IMR-90 (cell line): Measurements from ENCODE around the gene TRABD2A. TPM values are rescaled to one million over a fixed set of nuclear protein-coding genes. Genes with fewer than 3 reads are reported as not detected.

Source experiments
- ATAC-seq: fragments of 200-7000 bp; cut with Tn5 transposase; 2 replicates; pipeline ENCODE4 v1.9.1; 2020; ENCODE audit warnings: low read depth, mild to moderate bottlenecking, moderate library complexity
- BruUV-seq: library from RNA; stranded (reverse); fragments of 400-500 nt; replicated peaks from 2 replicates; lab custom pipeline; 2021; lab: Mats Ljungman, UMichigan
- CTCF ChIA-PET: fragments of 300-600 bp; formaldehyde crosslinking; extraction: SDS; loops from one replicate; lab custom pipeline; 2021; ENCODE audit warnings: antibody characterized with exemption; lab: Yijun Ruan, JAX
- POLR2A ChIA-PET: fragments of 300-600 bp; sonication (Branson Sonifier 250); formaldehyde crosslinking; loops from one replicate; lab custom pipeline; 2022; ENCODE audit warnings: antibody characterized with exemption; ENCODE audit not compliant: unreplicated experiment; lab: Charles Lee
- DNase-seq: peaks from one replicate; pipeline ENCODE4 v3.0.0; 2013
- H2AFZ ChIP-seq: replicated peaks from 2 replicates; pipeline ENCODE3; 2013; ENCODE audit warnings: low read length, mild to moderate bottlenecking; ENCODE audit not compliant: poor library complexity
- H2AK5ac ChIP-seq: 2 replicates; pipeline ENCODE4 v1.6.1; 2013; ENCODE audit warnings: low read depth, low read length, inconsistent platforms
- H2AK9ac ChIP-seq: replicated peaks from 2 replicates; pipeline ENCODE3; 2013; ENCODE audit warnings: mild to moderate bottlenecking, low read depth, low read length, moderate library complexity; ENCODE audit not compliant: poor library complexity
- H2BK120ac ChIP-seq: 2 replicates; pipeline ENCODE4 v1.6.1; 2013; ENCODE audit warnings: low read depth, low read length, inconsistent platforms
- H2BK15ac ChIP-seq: 3 replicates; pipeline ENCODE4 v1.6.1; 2013; ENCODE audit warnings: low read depth, low read length, inconsistent platforms
- H2BK20ac ChIP-seq: 2 replicates; pipeline ENCODE4 v1.6.1; 2013; ENCODE audit warnings: low read depth, mild to moderate bottlenecking, inconsistent platforms, low read length, moderate library complexity
- H2BK5ac ChIP-seq: 2 replicates; pipeline ENCODE4 v1.6.1; 2013; ENCODE audit warnings: mild to moderate bottlenecking, low read depth, low read length, inconsistent platforms; ENCODE audit not compliant: poor library complexity, severe bottlenecking
- H3K14ac ChIP-seq: replicated peaks from 2 replicates; pipeline ENCODE4 v1.6.1; 2013; ENCODE audit warnings: low read depth, low read length, inconsistent platforms
- H3K18ac ChIP-seq: 2 replicates; pipeline ENCODE4 v1.6.1; 2013; ENCODE audit warnings: low read depth, low read length, control low read depth
- H3K23ac ChIP-seq: 2 replicates; pipeline ENCODE4 v1.6.1; 2013; ENCODE audit warnings: low read depth, low read length, inconsistent platforms
- H3K27ac ChIP-seq: 2 replicates; pipeline ENCODE4 v1.5.1; 2013; ENCODE audit warnings: mild to moderate bottlenecking, control low read depth, low read length; ENCODE audit not compliant: insufficient read depth
- H3K27me3 ChIP-seq: 2 replicates; pipeline ENCODE4 v1.6.1; 2013; ENCODE audit warnings: low read length; ENCODE audit not compliant: control insufficient read depth, insufficient read depth
- H3K36me3 ChIP-seq: 2 replicates; pipeline ENCODE4 v1.6.1; 2013; ENCODE audit warnings: low read length, mixed read lengths; ENCODE audit not compliant: control insufficient read depth, insufficient read depth
- H3K4ac ChIP-seq: 2 replicates; pipeline ENCODE4 v1.6.1; 2013; ENCODE audit warnings: low read depth, low read length, inconsistent platforms
- H3K4me1 ChIP-seq: 2 replicates; pipeline ENCODE4 v1.6.1; 2013; ENCODE audit warnings: low read length, mixed read lengths; ENCODE audit not compliant: control insufficient read depth, insufficient read depth
- H3K4me2 ChIP-seq: 2 replicates; pipeline ENCODE4 v1.6.1; 2013; ENCODE audit warnings: low read depth, mild to moderate bottlenecking, control low read depth, low read length, moderate library complexity
- H3K4me3 ChIP-seq: 2 replicates; pipeline ENCODE4 v1.5.1; 2013; ENCODE audit warnings: low read depth, mild to moderate bottlenecking, control low read depth, low read length, moderate library complexity; ENCODE audit not compliant: insufficient read depth
- H3K56ac ChIP-seq: 2 replicates; pipeline ENCODE4 v1.6.1; 2013; ENCODE audit warnings: low read length, inconsistent platforms; ENCODE audit not compliant: insufficient read depth; ENCODE audit errors: extremely low read depth
- H3K79me1 ChIP-seq, 2 experiments: 2 replicates each; pipeline ENCODE4 v1.6.1; 2013; ENCODE audit warnings: low read length in 2 of 2, inconsistent platforms in 1 of 2, low read depth in 1 of 2
- H3K9ac ChIP-seq: 2 replicates; pipeline ENCODE4 v1.6.1; 2013; ENCODE audit warnings: low read depth, low read length, control low read depth
- H3K9me1 ChIP-seq: 2 replicates; pipeline ENCODE4 v1.6.1; 2013; ENCODE audit warnings: low read length, inconsistent platforms; ENCODE audit not compliant: insufficient read depth
- H3K9me3 ChIP-seq: 2 replicates; pipeline ENCODE4 v1.6.1; 2013; ENCODE audit warnings: low read length; ENCODE audit not compliant: control insufficient read depth, insufficient read depth
- H4K20me1 ChIP-seq: 2 replicates; pipeline ENCODE4 v1.6.1; 2013; ENCODE audit warnings: low read length, inconsistent platforms; ENCODE audit not compliant: insufficient read depth
- H4K5ac ChIP-seq: 2 replicates; pipeline ENCODE4 v1.6.1; 2013; ENCODE audit warnings: mild to moderate bottlenecking, low read depth, low read length, control low read depth
- H4K8ac ChIP-seq, 2 experiments: 2 replicates each; pipeline ENCODE4 v1.6.1; 2013; ENCODE audit warnings: low read depth in 2 of 2, low read length in 2 of 2, control low read depth in 1 of 2, inconsistent platforms in 1 of 2
- H4K91ac ChIP-seq: 2 replicates; pipeline ENCODE4 v1.6.1; 2013; ENCODE audit warnings: low read depth, low read length, inconsistent platforms; ENCODE audit not compliant: insufficient read depth
- BHLHE40 ChIP-seq: fragments of 150-350 bp; IDR thresholded peaks from 2 replicates; pipeline ENCODE4 v1.6.1; 2016; ENCODE audit warnings: mild to moderate bottlenecking, low read depth, low read length
- CTCF ChIP-seq: conservative IDR thresholded peaks from 2 replicates; pipeline ENCODE4 v1.5.1; 2012; ENCODE audit warnings: mild to moderate bottlenecking, low read depth, low read length, improper control_type of control experiment
- ELK1 ChIP-seq: fragments of 150-350 bp; IDR thresholded peaks from 2 replicates; pipeline ENCODE4 v1.6.1; 2016; ENCODE audit warnings: low read depth, mild to moderate bottlenecking, low read length, moderate library complexity, borderline replicate concordance
- FOS ChIP-seq: fragments of 150-350 bp; IDR thresholded peaks from 2 replicates; pipeline ENCODE4 v1.6.1; 2016; ENCODE audit warnings: low read depth, low read length
- MAFK ChIP-seq: IDR thresholded peaks from 2 replicates; pipeline ENCODE4 v1.6.1; 2012; ENCODE audit warnings: low read depth, low read length, improper control_type of control experiment
- MXI1 ChIP-seq: IDR thresholded peaks from 2 replicates; pipeline ENCODE4 v1.6.1; 2012; ENCODE audit warnings: low read depth, mild to moderate bottlenecking, low read length, moderate library complexity, borderline replicate concordance
- WGBS, 2 experiments: methylation state at CpG; one replicate each; pipeline versions ENCODE4 v1.1.5 to v1.1.7; 2013; ENCODE audit warnings: missing lambda C conversion rate in 2 of 2; ENCODE audit not compliant: insufficient read length in 1 of 2; ENCODE audit errors: extremely low coverage in 2 of 2; 5-methylcytosine and 5-hydroxymethylcytosine counted together
- dilution Hi-C: fragments of 300-500 bp; cut with HindIII; formaldehyde crosslinking; loops from one replicate; pipeline ENCODE4 v1.14.3; 2018; ENCODE audit warnings: low sequenced_read_pairs; ENCODE audit not compliant: unreplicated experiment
- in situ Hi-C: fragments of 300-500 bp; cut with MboI; formaldehyde crosslinking; loops from 3 replicates; pipeline ENCODE4 v1.14.3; 2019; ENCODE audit warnings: low sequenced_read_pairs, inconsistent platforms, mixed read lengths
- intact Hi-C: fragments of 100-400 bp; cut with micrococcal nuclease; formaldehyde crosslinking; loops from 2 replicates; pipeline ENCODE4 v1.10.0; 2022
- polyA plus RNA-seq, 3 experiments: library from polyadenylated mRNA; depleted of rRNA; stranded (reverse); fragments of >200 nt; gene quantifications; 2 replicates each; pipeline ENCODE4 v1.2.3, GENCODE V29; 2012; ENCODE audit warnings: low replicate concordance in 1 of 3
- total RNA-seq: library from RNA; depleted of rRNA; stranded (reverse); fragments of >200 nt; gene quantifications from 2 replicates; pipeline ENCODE4 v1.2.3, GENCODE V29; 2012

The TRABD2A gene
- total and polyA plus RNA-seq, 2 of the 4 experiments (the other 2 are of a cell fraction), result 17.6 to 20.3 TPM

GRCh38 chr2:84847326-84848050 is 33.4 kb downstream of the TRABD2A start (continued):
- TF ChIP-seq BHLHE40, result no peak

- peak; percentile 78 for DNase-seq
- Histone ChIP-seq H3K36me3 (no peaks in the 10 kb centered on the region), H3K9me3 (no peaks in the 10 kb centered on the region), H3K14ac (peak overlapping the region; percentile 13; the same call in 1 of the 2 replicates), H3K79me1 (peaks cover 19 to 35% of the 10 kb centered on the region in 2 experiments), H3K9ac (no peak overlapping the region), H3K4me1 (peaks cover 20% of the 10 kb centered on the region), H2BK5ac (peak overlapping the region; percentile 28), H3K23ac (no peak overlapping the region), H3K27me3 (no peaks in the 10 kb centered on the region), H2BK20ac (peak overlapping the region; percentile 37; the same call in 1 of the 2 replicates), H4K8ac (peak overlapping the region; percentile 42 to 79; a peak in 3 of 4 replicates), H3K4me3 (no peak overlapping the region), H3K9me1 (peaks cover 14% of the 10 kb centered on the region), H3K4me2 (peak overlapping the region; percentile 68; the same call in 1 of the 2 replicates), H2AK9ac (peak overlapping the region; percentile 66), H2BK15ac (peak overlapping the region; percentile 12; the same call in 1 of the 3 replicates), H2AFZ (peak overlapping the region; percentile 44), H3K56ac (no peak overlapping the region), H4K5ac (peak overlapping the region; percentile 72), H3K18ac (peak overlapping the region; percentile 76), H3K27ac (peak overlapping the region; percentile 56), H4K20me1 (no peaks in the 10 kb centered on the region), H4K91ac (peak overlapping the region; percentile 58), H3K4ac (peak overlapping the region; percentile 36), H2BK120ac (peak overlapping the region; percentile 78; the same call in 1 of the 2 replicates), H2AK5ac (peak overlapping the region; percentile 46)
- dilution Hi-C loops (no loop called here), intact Hi-C loops (no loop called here), in situ Hi-C loops (no loop called here)
- ChIA-PET POLR2A (no interaction called here), CTCF (interaction anchor here (1.2 kb wide), 1 partner anchor 12 kb away, joined by 3 read pairs; no protein-coding TSS in a partner anchor)
- BruUV-seq, result no TSS peak
- TF ChIP-seq FOS (0 out of 2 replicates have a peak, but pooled peaks have one; percentile 15), ELK1 (no peak), MXI1 (no peak), CTCF (no peak), MAFK (no peak)
- no peak; the same call in 1 of the 2 replicates for ATAC-seq
- WGBS, 2 experiments, result no CpG with 5 or more reads among the region's 2 CpGs
Observed at GRCh38 chr2:84846741-84847142, 34.1 kb downstream of the TRABD2A start.
